ENCODE measurements around the gene CNNM1.
A peak's percentile ranks its signal among the peaks of the same experiment; 100 is the strongest.

The CNNM1 gene

GRCh38 chr10:99418910-99419624, 89.9 kb downstream of the CNNM1 start:
- no peak for DNase-seq

- DNase-seq, result no peak
Measured at GRCh38 chr10:99419688-99420087, 90.5 kb downstream of the CNNM1 start.

- DNase-seq, result no peak
Measured at GRCh38 chr10:99421233-99421739, 92.1 kb downstream of the CNNM1 start.

GRCh38 chr10:99422529-99423096, 93.5 kb downstream of the CNNM1 start:
- DNase-seq, result no peak

- DNase-seq, result no peak
Measured at GRCh38 chr10:99424656-99425055, 95.5 kb downstream of the CNNM1 start.

- no peak for DNase-seq
Measured at GRCh38 chr10:99425204-99425603, 96.0 kb downstream of the CNNM1 start.

- no peak for DNase-seq
Measured at GRCh38 chr10:99426689-99427088, 97.5 kb downstream of the CNNM1 start.

GRCh38 chr10:99427566-99428190, 98.5 kb downstream of the CNNM1 start:
- no peak for DNase-seq

GRCh38 chr10:99429517-99430095, 100.5 kb downstream of the CNNM1 start:
- no peak for DNase-seq

- peak in 3 of 51 donors; percentile 40 to 58 (median 50) for DNase-seq
Measured at GRCh38 chr10:99430116-99430450, 100.9 kb downstream of the CNNM1 start.

- peak; percentile 52 to 100 (median 93) for DNase-seq
Measured at GRCh38 chr10:99430451-99431189, 101.5 kb downstream of the CNNM1 start, which contains the start of gene GOT1. Gene GOT1 (minus strand): TSS chr10:99430624. CDS start chr10:99430565, 59 bp downstream.

GRCh38 chr10:99431190-99431760, 102.1 kb downstream of the CNNM1 start:
- DNase-seq, result peak in 40 of 51 donors; percentile 11 to 75 (median 46)

- no peak for DNase-seq
Measured at GRCh38 chr10:99432047-99432446, 102.9 kb downstream of the CNNM1 start.

- no peak for DNase-seq
Measured at GRCh38 chr10:99432881-99433280, 103.7 kb downstream of the CNNM1 start.

GRCh38 chr10:99433378-99434020, 104.3 kb downstream of the CNNM1 start:
- DNase-seq, result no peak

GRCh38 chr10:99435986-99436638, 107.0 kb downstream of the CNNM1 start:
- peak in 2 of 51 donors; percentile 5 to 69 for DNase-seq

GRCh38 chr10:99438890-99439289, 109.7 kb downstream of the CNNM1 start:
- DNase-seq, result no peak

GRCh38 chr10:99442394-99442793, 113.2 kb downstream of the CNNM1 start:
- DNase-seq, result no peak

GRCh38 chr10:99443500-99443899, 114.3 kb downstream of the CNNM1 start:
- DNase-seq, result no peak

All from hypothalamus (tissue), 51 donors.